ENCODE results near the gene RNF148. TPM values are rescaled to one million over a fixed set of nuclear protein-coding genes. Genes with fewer than 3 reads are reported as not detected.

RNF148 gene
- total and polyA plus RNA-seq, 2 experiments from 2014 or later = not detected

- no peaks in the 10 kb centered on the region for H3K27me3 ChIP-seq (replicated peaks; ENCODE audit: insufficient read depth)
- no peaks in the 10 kb centered on the region for H3K4me1 ChIP-seq (ENCODE audit: insufficient read depth)
- DNase-seq = no peak
- 61 to 66% methylated on average over 14 of the region's 14 CpGs for WGBS, 2 experiments (ENCODE audit: low coverage in 1 of 2, low lambda C conversion rate in 2 of 2, missing lambda C conversion rate in 2 of 2)
- no peak overlapping the region for H3K9ac ChIP-seq
- H3K4me2 ChIP-seq (ENCODE audit: unreplicated experiment) = no peak overlapping the region
- H3K4me3 ChIP-seq = no peak overlapping the region
- no peaks in the 10 kb centered on the region for H3K79me2 ChIP-seq (ENCODE audit: insufficient read depth)
- no peaks in the 10 kb centered on the region for H3K9me3 ChIP-seq (ENCODE audit: low read depth)
- no peaks in the 10 kb centered on the region for H4K20me1 ChIP-seq (ENCODE audit: insufficient read depth)
- no peaks in the 10 kb centered on the region for H3F3A ChIP-seq (ENCODE audit: insufficient read depth)
- no peak overlapping the region for H2AFZ ChIP-seq
- in situ Hi-C loops (cut with MboI) = no loop called here
- H3K9me2 ChIP-seq (ENCODE audit: insufficient read depth) = no peaks in the 10 kb centered on the region
- H3K36me3 ChIP-seq (ENCODE audit: low read depth) = no peaks in the 10 kb centered on the region
- no peak for TF ChIP-seq EZH2 (IDR thresholded peaks at IDR 0.05; ENCODE audit: insufficient read depth, poor library complexity, severe bottlenecking)
- no peak for TF ChIP-seq EZH2phosphoT487 (IDR thresholded peaks at IDR 0.05; ENCODE audit: insufficient read depth, low read depth)
- H3K27ac ChIP-seq = no peak overlapping the region
These were observed 11.0 kb downstream of the RNF148 start for GRCh38 chr7:122691569-122692235.

GRCh38 chr7:122689346-122690109 is 13.2 kb downstream of the RNF148 start:
- no peak for TF ChIP-seq EZH2phosphoT487 (IDR thresholded peaks at IDR 0.05; ENCODE audit: insufficient read depth, low read depth)
- no peak for TF ChIP-seq EZH2 (IDR thresholded peaks at IDR 0.05; ENCODE audit: insufficient read depth, poor library complexity, severe bottlenecking)
- Histone ChIP-seq H4K20me1 (ENCODE audit: insufficient read depth) (no peaks in the 10 kb centered on the region), H3K79me2 (ENCODE audit: insufficient read depth) (no peaks in the 10 kb centered on the region), H2AFZ (no peak overlapping the region), H3K9me2 (ENCODE audit: insufficient read depth) (no peaks in the 10 kb centered on the region), H3F3A (ENCODE audit: insufficient read depth) (no peaks in the 10 kb centered on the region), H3K27ac (no peak overlapping the region), H3K4me2 (ENCODE audit: unreplicated experiment) (no peak overlapping the region), H3K4me1 (ENCODE audit: insufficient read depth) (no peaks in the 10 kb centered on the region), H3K27me3 (replicated peaks; ENCODE audit: insufficient read depth) (no peaks in the 10 kb centered on the region), H3K9me3 (ENCODE audit: low read depth) (no peaks in the 10 kb centered on the region), H3K9ac (no peak overlapping the region), H3K36me3 (ENCODE audit: low read depth) (no peaks in the 10 kb centered on the region), H3K4me3 (no peak overlapping the region)
- 54 to 64% methylated on average over 13 of the region's 13 CpGs for whole genome bisulfite sequencing, 2 experiments (ENCODE audit: low coverage in 1 of 2, low lambda C conversion rate in 2 of 2, missing lambda C conversion rate in 2 of 2)
- in situ Hi-C loops (cut with MboI) = no loop called here
- no peak for DNase-seq

- in situ Hi-C loops (cut with MboI) = no loop called here
- Histone ChIP-seq H3K27ac (no peak overlapping the region), H3K9me2 (ENCODE audit: insufficient read depth) (no peaks in the 10 kb centered on the region), H2AFZ (no peak overlapping the region), H3K4me2 (ENCODE audit: unreplicated experiment) (no peak overlapping the region), H3K79me2 (ENCODE audit: insufficient read depth) (no peaks in the 10 kb centered on the region), H3K9me3 (ENCODE audit: low read depth) (no peaks in the 10 kb centered on the region), H3F3A (ENCODE audit: insufficient read depth) (no peaks in the 10 kb centered on the region), H3K9ac (no peak overlapping the region), H3K4me3 (no peak overlapping the region), H4K20me1 (ENCODE audit: insufficient read depth) (no peaks in the 10 kb centered on the region), H3K4me1 (ENCODE audit: insufficient read depth) (no peaks in the 10 kb centered on the region), H3K27me3 (replicated peaks; ENCODE audit: insufficient read depth) (no peaks in the 10 kb centered on the region), H3K36me3 (ENCODE audit: low read depth) (no peaks in the 10 kb centered on the region)
- DNase-seq = no peak
- 27 to 28% methylated on average over 6 of the region's 6 CpGs for WGBS, 2 experiments (ENCODE audit: low coverage in 1 of 2, low lambda C conversion rate in 2 of 2, missing lambda C conversion rate in 2 of 2)
- TF ChIP-seq EZH2phosphoT487 (IDR thresholded peaks at IDR 0.05; ENCODE audit: insufficient read depth, low read depth) (no peak), EZH2 (IDR thresholded peaks at IDR 0.05; ENCODE audit: insufficient read depth, poor library complexity, severe bottlenecking) (no peak)
These were observed 14.2 kb downstream of the RNF148 start for GRCh38 chr7:122688400-122688998.

- in situ Hi-C loops (cut with MboI) = no loop called here
- no peak overlapping the region for H3K4me3 ChIP-seq
- WGBS, 2 experiments (ENCODE audit: low coverage in 1 of 2, low lambda C conversion rate in 2 of 2, missing lambda C conversion rate in 2 of 2) = 23 to 30% methylated on average over 10 of the region's 10 CpGs
- H3K27me3 ChIP-seq (replicated peaks; ENCODE audit: insufficient read depth) = no peaks in the 10 kb centered on the region
- TF ChIP-seq EZH2 (IDR thresholded peaks at IDR 0.05; ENCODE audit: insufficient read depth, poor library complexity, severe bottlenecking) (no peak), EZH2phosphoT487 (IDR thresholded peaks at IDR 0.05; ENCODE audit: insufficient read depth, low read depth) (no peak)
- no peaks in the 10 kb centered on the region for H3K36me3 ChIP-seq (ENCODE audit: low read depth)
- H3K9me3 ChIP-seq (ENCODE audit: low read depth) = no peaks in the 10 kb centered on the region
- H3K4me1 ChIP-seq (ENCODE audit: insufficient read depth) = no peaks in the 10 kb centered on the region
- no peaks in the 10 kb centered on the region for H3F3A ChIP-seq (ENCODE audit: insufficient read depth)
- no peak for DNase-seq
- no peak overlapping the region for H3K27ac ChIP-seq
- no peak overlapping the region for H3K9ac ChIP-seq
- H3K9me2 ChIP-seq (ENCODE audit: insufficient read depth) = no peaks in the 10 kb centered on the region
- H3K79me2 ChIP-seq (ENCODE audit: insufficient read depth) = no peaks in the 10 kb centered on the region
- no peak overlapping the region for H3K4me2 ChIP-seq (ENCODE audit: unreplicated experiment)
- no peaks in the 10 kb centered on the region for H4K20me1 ChIP-seq (ENCODE audit: insufficient read depth)
- H2AFZ ChIP-seq = no peak overlapping the region
These were observed 16.3 kb downstream of the RNF148 start for GRCh38 chr7:122686360-122686878.

All from GM23248 (cell line).